Measurements from ENCODE around the gene COL4A2.

DNA sequence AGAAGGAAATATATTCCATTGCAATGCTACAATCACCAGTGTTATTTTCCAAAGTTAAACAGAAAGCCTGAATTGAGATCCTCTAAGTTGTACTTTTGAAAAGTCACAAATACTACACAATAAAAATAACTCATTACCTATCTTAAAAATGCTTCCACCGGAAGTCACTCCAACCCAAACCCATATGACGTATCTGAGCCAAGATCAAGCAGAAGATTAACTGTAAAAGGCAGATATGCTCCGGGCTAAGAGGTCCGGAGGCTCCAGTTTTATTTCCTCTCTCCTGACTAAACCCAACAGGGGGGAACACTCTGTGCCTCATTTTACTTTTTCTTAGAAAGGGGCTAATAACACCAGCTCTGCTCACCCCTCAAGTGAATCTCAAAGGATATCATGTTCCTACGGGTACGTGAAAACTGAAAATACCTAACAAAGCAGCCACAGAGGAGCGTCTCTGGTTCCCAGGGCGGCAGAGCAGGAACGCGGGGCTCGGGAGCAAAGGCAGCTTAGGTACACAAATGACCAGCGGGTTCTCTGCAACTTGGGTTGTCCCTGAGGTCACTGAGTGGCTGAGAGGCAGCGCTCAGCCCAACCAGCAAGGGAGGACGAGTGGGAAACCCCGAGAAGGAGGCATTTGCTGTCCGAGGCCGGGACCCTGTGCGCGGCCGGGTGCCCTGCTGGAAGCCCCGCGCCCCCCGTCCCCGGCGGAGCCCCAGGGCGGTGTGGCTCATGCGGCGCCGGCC is 253.7 kb downstream of the COL4A2 start:
- TF ChIP-seq, protein P1, sequence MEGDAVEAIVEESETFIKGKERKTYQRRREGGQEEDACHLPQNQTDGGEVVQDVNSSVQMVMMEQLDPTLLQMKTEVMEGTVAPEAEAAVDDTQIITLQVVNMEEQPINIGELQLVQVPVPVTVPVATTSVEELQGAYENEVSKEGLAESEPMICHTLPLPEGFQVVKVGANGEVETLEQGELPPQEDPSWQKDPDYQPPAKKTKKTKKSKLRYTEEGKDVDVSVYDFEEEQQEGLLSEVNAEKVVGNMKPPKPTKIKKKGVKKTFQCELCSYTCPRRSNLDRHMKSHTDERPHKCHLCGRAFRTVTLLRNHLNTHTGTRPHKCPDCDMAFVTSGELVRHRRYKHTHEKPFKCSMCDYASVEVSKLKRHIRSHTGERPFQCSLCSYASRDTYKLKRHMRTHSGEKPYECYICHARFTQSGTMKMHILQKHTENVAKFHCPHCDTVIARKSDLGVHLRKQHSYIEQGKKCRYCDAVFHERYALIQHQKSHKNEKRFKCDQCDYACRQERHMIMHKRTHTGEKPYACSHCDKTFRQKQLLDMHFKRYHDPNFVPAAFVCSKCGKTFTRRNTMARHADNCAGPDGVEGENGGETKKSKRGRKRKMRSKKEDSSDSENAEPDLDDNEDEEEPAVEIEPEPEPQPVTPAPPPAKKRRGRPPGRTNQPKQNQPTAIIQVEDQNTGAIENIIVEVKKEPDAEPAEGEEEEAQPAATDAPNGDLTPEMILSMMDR (optimal IDR thresholded peaks at IDR 0.05 in 1 of 3, IDR thresholded peaks at IDR 0.05 in 1 of 3, conservative IDR thresholded peaks at IDR 0.05 in 1 of 3; ENCODE audit: extremely low read depth in 1 of 3, insufficient read depth in 2 of 3, low read length in 3 of 3) = no peak
- no peak for TF ChIP-seq EZH2 (IDR thresholded peaks at IDR 0.05; ENCODE audit: low read length)

Measured in keratinocyte (primary cell).